ENCODE data around the gene ZSCAN9. TPM values are rescaled to one million over a fixed set of nuclear protein-coding genes. Genes with fewer than 3 reads are reported as not detected.

The ZSCAN9 gene
- total and polyA plus RNA-seq, 2 of the 13 experiments (the other 11 are each of a cell fraction or from before 2014, with no cell fraction given) = 14.6 to 17.8 TPM

GRCh38 chr6:28212510-28213212, 12.4 kb upstream of the ZSCAN9 start (continued):
- TF ChIP-seq MAFF (IDR thresholded peaks at IDR 0.05; ENCODE audit: low read depth, low read length) (peak; percentile 70; the same call in 1 of the 2 replicates), MIXL1 (CRISPR knock-in tag; IDR thresholded peaks at IDR 0.05) (peak; percentile 83; the same call in 1 of the 2 replicates), SSRP1 (CRISPR knock-in tag; IDR thresholded peaks at IDR 0.05) (no peak), KDM5A (IDR thresholded peaks at IDR 0.05; ENCODE audit: borderline replicate concordance, low read length) (peak; percentile 67; the same call in 1 of the 2 replicates), MTA3 (CRISPR knock-in tag; IDR thresholded peaks at IDR 0.05) (no peak), SPEN (CRISPR knock-in tag; IDR thresholded peaks at IDR 0.05; ENCODE audit: low read depth) (peak; percentile 71), ZNF331 (CRISPR knock-in tag; IDR thresholded peaks at IDR 0.05) (peak; percentile 86), JDP2 (CRISPR knock-in tag; IDR thresholded peaks at IDR 0.05; ENCODE audit: borderline replicate concordance) (no peak), RFXAP (CRISPR knock-in tag; IDR thresholded peaks at IDR 0.05; ENCODE audit: borderline replicate concordance) (0 out of 2 replicates have a peak, but pooled peaks have one; percentile 20), ZBTB7B (CRISPR knock-in tag; IDR thresholded peaks at IDR 0.05) (peak; percentile 35), GABPB1 (CRISPR knock-in tag; IDR thresholded peaks at IDR 0.05) (peak; percentile 45; the same call in 1 of the 2 replicates), TBP (CRISPR knock-in tag; IDR thresholded peaks at IDR 0.05) (no peak), FOXP1 (IDR thresholded peaks at IDR 0.05) (no peak), FOXP1 (CRISPR knock-in tag; IDR thresholded peaks at IDR 0.05) (0 out of 2 replicates have a peak, but pooled peaks have one; percentile 8), ARNT2 (CRISPR knock-in tag; IDR thresholded peaks at IDR 0.05; ENCODE audit: low read depth) (no peak), CREB1 (IDR thresholded peaks at IDR 0.05) (peak; percentile 62), CREB1 (CRISPR knock-in tag; IDR thresholded peaks at IDR 0.05) (peak; percentile 81), NONO (IDR thresholded peaks at IDR 0.05) (no peak), NONO (CRISPR knock-in tag; conservative IDR thresholded peaks at IDR 0.05) (peak; percentile 70), SUZ12 (IDR thresholded peaks at IDR 0.05; ENCODE audit: low read depth, low read length) (no peak)
- TF ChIP-seq, protein P1, sequence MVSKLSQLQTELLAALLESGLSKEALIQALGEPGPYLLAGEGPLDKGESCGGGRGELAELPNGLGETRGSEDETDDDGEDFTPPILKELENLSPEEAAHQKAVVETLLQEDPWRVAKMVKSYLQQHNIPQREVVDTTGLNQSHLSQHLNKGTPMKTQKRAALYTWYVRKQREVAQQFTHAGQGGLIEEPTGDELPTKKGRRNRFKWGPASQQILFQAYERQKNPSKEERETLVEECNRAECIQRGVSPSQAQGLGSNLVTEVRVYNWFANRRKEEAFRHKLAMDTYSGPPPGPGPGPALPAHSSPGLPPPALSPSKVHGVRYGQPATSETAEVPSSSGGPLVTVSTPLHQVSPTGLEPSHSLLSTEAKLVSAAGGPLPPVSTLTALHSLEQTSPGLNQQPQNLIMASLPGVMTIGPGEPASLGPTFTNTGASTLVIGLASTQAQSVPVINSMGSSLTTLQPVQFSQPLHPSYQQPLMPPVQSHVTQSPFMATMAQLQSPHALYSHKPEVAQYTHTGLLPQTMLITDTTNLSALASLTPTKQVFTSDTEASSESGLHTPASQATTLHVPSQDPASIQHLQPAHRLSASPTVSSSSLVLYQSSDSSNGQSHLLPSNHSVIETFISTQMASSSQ (IDR thresholded peaks at IDR 0.05; ENCODE audit: low read depth) = no peak
- TF ChIP-seq, protein P1 (CRISPR knock-in tag; IDR thresholded peaks at IDR 0.05; ENCODE audit: borderline replicate concordance) = no peak
- TF ChIP-seq, protein P2, sequence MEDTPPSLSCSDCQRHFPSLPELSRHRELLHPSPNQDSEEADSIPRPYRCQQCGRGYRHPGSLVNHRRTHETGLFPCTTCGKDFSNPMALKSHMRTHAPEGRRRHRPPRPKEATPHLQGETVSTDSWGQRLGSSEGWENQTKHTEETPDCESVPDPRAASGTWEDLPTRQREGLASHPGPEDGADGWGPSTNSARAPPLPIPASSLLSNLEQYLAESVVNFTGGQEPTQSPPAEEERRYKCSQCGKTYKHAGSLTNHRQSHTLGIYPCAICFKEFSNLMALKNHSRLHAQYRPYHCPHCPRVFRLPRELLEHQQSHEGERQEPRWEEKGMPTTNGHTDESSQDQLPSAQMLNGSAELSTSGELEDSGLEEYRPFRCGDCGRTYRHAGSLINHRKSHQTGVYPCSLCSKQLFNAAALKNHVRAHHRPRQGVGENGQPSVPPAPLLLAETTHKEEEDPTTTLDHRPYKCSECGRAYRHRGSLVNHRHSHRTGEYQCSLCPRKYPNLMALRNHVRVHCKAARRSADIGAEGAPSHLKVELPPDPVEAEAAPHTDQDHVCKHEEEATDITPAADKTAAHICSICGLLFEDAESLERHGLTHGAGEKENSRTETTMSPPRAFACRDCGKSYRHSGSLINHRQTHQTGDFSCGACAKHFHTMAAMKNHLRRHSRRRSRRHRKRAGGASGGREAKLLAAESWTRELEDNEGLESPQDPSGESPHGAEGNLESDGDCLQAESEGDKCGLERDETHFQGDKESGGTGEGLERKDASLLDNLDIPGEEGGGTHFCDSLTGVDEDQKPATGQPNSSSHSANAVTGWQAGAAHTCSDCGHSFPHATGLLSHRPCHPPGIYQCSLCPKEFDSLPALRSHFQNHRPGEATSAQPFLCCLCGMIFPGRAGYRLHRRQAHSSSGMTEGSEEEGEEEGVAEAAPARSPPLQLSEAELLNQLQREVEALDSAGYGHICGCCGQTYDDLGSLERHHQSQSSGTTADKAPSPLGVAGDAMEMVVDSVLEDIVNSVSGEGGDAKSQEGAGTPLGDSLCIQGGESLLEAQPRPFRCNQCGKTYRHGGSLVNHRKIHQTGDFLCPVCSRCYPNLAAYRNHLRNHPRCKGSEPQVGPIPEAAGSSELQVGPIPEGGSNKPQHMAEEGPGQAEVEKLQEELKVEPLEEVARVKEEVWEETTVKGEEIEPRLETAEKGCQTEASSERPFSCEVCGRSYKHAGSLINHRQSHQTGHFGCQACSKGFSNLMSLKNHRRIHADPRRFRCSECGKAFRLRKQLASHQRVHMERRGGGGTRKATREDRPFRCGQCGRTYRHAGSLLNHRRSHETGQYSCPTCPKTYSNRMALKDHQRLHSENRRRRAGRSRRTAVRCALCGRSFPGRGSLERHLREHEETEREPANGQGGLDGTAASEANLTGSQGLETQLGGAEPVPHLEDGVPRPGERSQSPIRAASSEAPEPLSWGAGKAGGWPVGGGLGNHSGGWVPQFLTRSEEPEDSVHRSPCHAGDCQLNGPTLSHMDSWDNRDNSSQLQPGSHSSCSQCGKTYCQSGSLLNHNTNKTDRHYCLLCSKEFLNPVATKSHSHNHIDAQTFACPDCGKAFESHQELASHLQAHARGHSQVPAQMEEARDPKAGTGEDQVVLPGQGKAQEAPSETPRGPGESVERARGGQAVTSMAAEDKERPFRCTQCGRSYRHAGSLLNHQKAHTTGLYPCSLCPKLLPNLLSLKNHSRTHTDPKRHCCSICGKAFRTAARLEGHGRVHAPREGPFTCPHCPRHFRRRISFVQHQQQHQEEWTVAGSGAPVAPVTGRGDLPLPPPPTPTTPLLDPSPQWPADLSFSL (CRISPR knock-in tag; IDR thresholded peaks at IDR 0.05) = 0 out of 2 replicates have a peak, but pooled peaks have one; percentile 23
